MM.1S (cell line): ENCODE data around the gene PRKAG2.

Experiments
- DNase-seq: peaks from one replicate; pipeline ENCODE4 v3.0.0-alpha.2; 2015
- H2AFZ ChIP-seq: fragments of 300-600 bp; sonication (generic); 2 replicates; pipeline ENCODE4 v1.6.0; 2016; ENCODE audit warnings: antibody characterized with exemption, low read length
- H3F3A ChIP-seq: fragments of 300-600 bp; sonication (generic); 2 replicates; pipeline ENCODE4 v1.6.1; 2016; ENCODE audit warnings: mild to moderate bottlenecking, antibody characterized with exemption, low read length, moderate library complexity, mixed read lengths; ENCODE audit not compliant: insufficient read depth
- H3K27ac ChIP-seq: fragments of 300-600 bp; sonication (generic); 2 replicates; pipeline ENCODE4 v1.5.1; 2016; ENCODE audit warnings: mild to moderate bottlenecking, low read length
- H3K27me3 ChIP-seq: fragments of 300-600 bp; sonication (generic); replicated peaks from 2 replicates; pipeline ENCODE4 v1.6.0; 2016; ENCODE audit warnings: low read length; ENCODE audit not compliant: insufficient read depth
- H3K36me3 ChIP-seq: fragments of 300-600 bp; sonication (generic); replicated peaks from 2 replicates; pipeline ENCODE4 v1.6.1; 2016; ENCODE audit warnings: mild to moderate bottlenecking, low read length, mixed read lengths; ENCODE audit not compliant: insufficient read depth
- H3K4me1 ChIP-seq: fragments of 300-600 bp; sonication (generic); 2 replicates; pipeline ENCODE4 v1.6.1; 2016; ENCODE audit warnings: low read length, mixed read lengths
- H3K4me2 ChIP-seq: fragments of 300-600 bp; sonication (generic); 2 replicates; pipeline ENCODE4 v1.6.0; 2016; ENCODE audit warnings: low read depth, low read length
- H3K4me3 ChIP-seq: fragments of 300-600 bp; sonication (generic); 2 replicates; pipeline ENCODE4 v1.5.1; 2016; ENCODE audit warnings: low read length, mixed read lengths
- H3K79me2 ChIP-seq: fragments of 300-600 bp; sonication (generic); 2 replicates; pipeline ENCODE4 v1.6.1; 2016; ENCODE audit warnings: mixed run types, low read length, mixed read lengths
- H3K9ac ChIP-seq: fragments of 300-600 bp; sonication (generic); 2 replicates; pipeline ENCODE4 v1.6.1; 2016; ENCODE audit warnings: low read length, mixed read lengths
- H3K9me2 ChIP-seq: fragments of 300-600 bp; sonication (generic); replicated peaks from 2 replicates; pipeline ENCODE4 v1.6.1; 2016; ENCODE audit warnings: mild to moderate bottlenecking, low read length, mixed read lengths; ENCODE audit not compliant: insufficient read depth
- H3K9me3 ChIP-seq: fragments of 300-600 bp; sonication (generic); replicated peaks from 2 replicates; pipeline ENCODE4 v1.6.1; 2016; ENCODE audit warnings: mild to moderate bottlenecking, low read length, mixed read lengths; ENCODE audit not compliant: insufficient read depth
- H4K20me1 ChIP-seq: fragments of 300-600 bp; sonication (generic); 2 replicates; pipeline ENCODE4 v1.6.1; 2016; ENCODE audit warnings: mild to moderate bottlenecking, low read length, moderate library complexity, mixed read lengths; ENCODE audit not compliant: insufficient read depth
- EZH2 ChIP-seq: fragments of 300-600 bp; sonication (generic); optimal IDR thresholded peaks from 2 replicates; pipeline ENCODE3; 2017; ENCODE audit warnings: low read depth, mild to moderate bottlenecking, antibody characterized with exemption, low read length, mixed read lengths
- EZH2phosphoT487 ChIP-seq: fragments of 300-600 bp; sonication (generic); IDR thresholded peaks from 2 replicates; pipeline ENCODE4 v1.6.1; 2018; ENCODE audit warnings: antibody characterized with exemption, low read length
- TF ChIP-seq, protein P1 (sequence below): fragments of 300-600 bp; sonication (generic); IDR thresholded peaks from 2 replicates; pipeline ENCODE4 v1.5.1; 2016; ENCODE audit warnings: antibody characterized with exemption, low read length, mixed read lengths

PRKAG2 gene

GRCh38 chr7:151683615-151684407, 193.1 kb downstream of the PRKAG2 start:
- Histone ChIP-seq H3K4me3 (no peak overlapping the region), H3K4me2 (no peak overlapping the region), H3K79me2 (no peaks in the 10 kb centered on the region), H3K36me3 (no peaks in the 10 kb centered on the region), H4K20me1 (no peaks in the 10 kb centered on the region), H3K27me3 (peaks cover 3% of the 10 kb centered on the region; the same call in 1 of the 2 replicates), H3K9me2 (no peaks in the 10 kb centered on the region), H3F3A (no peaks in the 10 kb centered on the region), H3K9ac (no peak overlapping the region), H2AFZ (no peak overlapping the region), H3K9me3 (no peaks in the 10 kb centered on the region), H3K27ac (no peak overlapping the region), H3K4me1 (no peaks in the 10 kb centered on the region)
- DNase-seq = no peak
- no peak for TF ChIP-seq EZH2phosphoT487
- no peak for TF ChIP-seq EZH2
- TF ChIP-seq, protein P1, sequence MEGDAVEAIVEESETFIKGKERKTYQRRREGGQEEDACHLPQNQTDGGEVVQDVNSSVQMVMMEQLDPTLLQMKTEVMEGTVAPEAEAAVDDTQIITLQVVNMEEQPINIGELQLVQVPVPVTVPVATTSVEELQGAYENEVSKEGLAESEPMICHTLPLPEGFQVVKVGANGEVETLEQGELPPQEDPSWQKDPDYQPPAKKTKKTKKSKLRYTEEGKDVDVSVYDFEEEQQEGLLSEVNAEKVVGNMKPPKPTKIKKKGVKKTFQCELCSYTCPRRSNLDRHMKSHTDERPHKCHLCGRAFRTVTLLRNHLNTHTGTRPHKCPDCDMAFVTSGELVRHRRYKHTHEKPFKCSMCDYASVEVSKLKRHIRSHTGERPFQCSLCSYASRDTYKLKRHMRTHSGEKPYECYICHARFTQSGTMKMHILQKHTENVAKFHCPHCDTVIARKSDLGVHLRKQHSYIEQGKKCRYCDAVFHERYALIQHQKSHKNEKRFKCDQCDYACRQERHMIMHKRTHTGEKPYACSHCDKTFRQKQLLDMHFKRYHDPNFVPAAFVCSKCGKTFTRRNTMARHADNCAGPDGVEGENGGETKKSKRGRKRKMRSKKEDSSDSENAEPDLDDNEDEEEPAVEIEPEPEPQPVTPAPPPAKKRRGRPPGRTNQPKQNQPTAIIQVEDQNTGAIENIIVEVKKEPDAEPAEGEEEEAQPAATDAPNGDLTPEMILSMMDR = no peak

- H3K9me3 ChIP-seq = no peaks in the 10 kb centered on the region
- no peaks in the 10 kb centered on the region for H3K79me2 ChIP-seq
- H4K20me1 ChIP-seq = no peaks in the 10 kb centered on the region
- no peaks in the 10 kb centered on the region for H3K9me2 ChIP-seq
- H3K4me1 ChIP-seq = no peaks in the 10 kb centered on the region
- no peak overlapping the region for H3K4me3 ChIP-seq
- H3K9ac ChIP-seq = no peak overlapping the region
- TF ChIP-seq, protein P1 = no peak
- no peak overlapping the region for H3K4me2 ChIP-seq
- H2AFZ ChIP-seq = no peak overlapping the region
- DNase-seq = no peak
- H3K36me3 ChIP-seq = no peaks in the 10 kb centered on the region
- H3K27me3 ChIP-seq = peaks cover 3% of the 10 kb centered on the region; the same call in 1 of the 2 replicates
- no peaks in the 10 kb centered on the region for H3F3A ChIP-seq
- no peak overlapping the region for H3K27ac ChIP-seq
These were observed 193.9 kb downstream of the PRKAG2 start for GRCh38 chr7:151682831-151683614.

- Histone ChIP-seq H3K4me3 (no peak overlapping the region), H2AFZ (no peak overlapping the region), H3K27ac (no peak overlapping the region), H3K9me3 (no peaks in the 10 kb centered on the region), H3K4me2 (no peak overlapping the region), H3K9me2 (no peaks in the 10 kb centered on the region), H3F3A (no peaks in the 10 kb centered on the region), H3K9ac (no peak overlapping the region), H3K79me2 (no peaks in the 10 kb centered on the region), H3K36me3 (no peaks in the 10 kb centered on the region), H4K20me1 (no peaks in the 10 kb centered on the region), H3K4me1 (no peaks in the 10 kb centered on the region), H3K27me3 (no peaks in the 10 kb centered on the region; the same call in 1 of the 2 replicates)
- DNase-seq = no peak
- no peak for TF ChIP-seq EZH2
- TF ChIP-seq, protein P1 = no peak
- no peak for TF ChIP-seq EZH2phosphoT487
These were observed 195.2 kb downstream of the PRKAG2 start for GRCh38 chr7:151681726-151682125.
